Stimulated activated CD4-positive, alpha-beta T cell treated with anti-CD3 and anti-CD28 coated beads, Interleukin-1b, Interleukin-23, amount 100 ng/mL, for 4 hours (primary cell): ENCODE results near the gene CROCC.
A peak's percentile ranks its signal among the peaks of the same experiment; 100 is the strongest.
"Not testable (repeated sequence)": the region's sequence is repeated elsewhere in the genome, so short reads cannot be mapped to it uniquely, and the experiment has no call there.

Experiments
- DNase-seq, 2 donors: peaks; one replicate each; pipeline ENCODE4 v3.0.0-alpha.2; 2020; ENCODE audit warnings: low read depth in 2 of 2

Gene CROCC

DNA sequence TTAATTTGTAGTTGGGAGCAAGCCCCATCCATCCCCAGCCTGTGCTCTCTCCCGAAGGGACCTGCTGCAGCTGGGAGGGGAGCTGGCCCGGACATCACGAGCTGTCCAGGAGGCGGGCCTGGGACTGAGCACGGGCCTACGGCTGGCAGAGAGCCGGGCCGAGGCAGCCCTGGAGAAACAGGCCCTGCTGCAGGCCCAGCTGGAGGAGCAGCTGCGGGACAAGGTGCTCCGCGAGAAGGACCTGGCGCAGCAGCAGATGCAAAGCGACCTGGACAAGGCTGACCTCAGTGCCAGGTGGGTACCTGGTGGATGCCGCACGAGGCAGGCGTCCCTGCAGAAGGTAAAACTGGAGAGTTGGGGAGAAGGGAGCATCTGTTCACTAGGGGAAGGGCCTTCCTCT is 14.8 kb downstream of the CROCC start:
- DNase-seq = not testable (repeated sequence)

DNA sequence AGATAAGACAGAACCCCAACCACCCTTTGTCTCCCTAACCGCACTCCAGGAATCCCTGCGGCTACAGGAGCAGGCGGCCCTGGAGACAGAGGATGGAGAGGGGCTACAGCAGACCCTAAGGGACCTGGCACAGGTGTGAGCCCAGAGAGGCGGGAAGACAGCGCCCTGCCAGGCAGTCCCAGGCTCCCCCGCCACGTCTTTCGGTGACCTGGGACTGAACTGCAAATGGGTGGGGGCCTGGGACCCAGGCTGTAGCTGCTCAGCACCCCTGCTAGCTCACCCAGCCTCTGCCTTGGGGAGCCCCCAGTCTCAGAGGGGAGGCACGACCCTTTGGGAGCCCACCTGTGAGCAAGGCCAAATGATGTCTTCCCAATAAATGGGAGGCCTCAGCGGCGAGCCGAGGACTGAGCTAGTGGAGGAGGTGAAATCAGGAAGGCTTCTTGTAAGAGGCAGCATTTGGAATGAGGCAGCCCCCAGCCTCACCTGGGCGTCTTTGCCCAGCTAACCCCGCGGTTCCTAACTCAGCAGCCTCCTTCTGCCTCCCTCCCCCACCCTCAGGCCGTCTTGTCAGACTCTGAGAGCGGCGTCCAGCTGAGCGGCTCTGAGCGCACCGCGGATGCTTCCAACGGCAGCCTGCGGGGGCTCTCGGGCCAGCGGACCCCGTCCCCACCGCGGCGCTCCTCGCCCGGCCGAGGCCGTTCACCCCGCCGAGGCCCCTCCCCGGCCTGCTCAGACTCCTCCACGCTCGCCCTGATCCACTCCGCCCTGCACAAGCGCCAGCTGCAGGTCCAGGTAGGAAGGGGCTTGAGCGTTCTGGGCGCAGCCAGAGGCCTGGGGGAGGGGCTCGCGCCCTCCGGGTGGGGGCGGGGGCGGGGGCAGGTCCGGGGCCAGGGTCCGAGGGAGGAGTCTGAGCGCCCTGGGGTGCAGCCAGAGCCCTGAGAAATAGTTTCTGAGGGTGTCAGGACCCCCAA is 16.9 kb downstream of the CROCC start:
- no peak for DNase-seq

DNA sequence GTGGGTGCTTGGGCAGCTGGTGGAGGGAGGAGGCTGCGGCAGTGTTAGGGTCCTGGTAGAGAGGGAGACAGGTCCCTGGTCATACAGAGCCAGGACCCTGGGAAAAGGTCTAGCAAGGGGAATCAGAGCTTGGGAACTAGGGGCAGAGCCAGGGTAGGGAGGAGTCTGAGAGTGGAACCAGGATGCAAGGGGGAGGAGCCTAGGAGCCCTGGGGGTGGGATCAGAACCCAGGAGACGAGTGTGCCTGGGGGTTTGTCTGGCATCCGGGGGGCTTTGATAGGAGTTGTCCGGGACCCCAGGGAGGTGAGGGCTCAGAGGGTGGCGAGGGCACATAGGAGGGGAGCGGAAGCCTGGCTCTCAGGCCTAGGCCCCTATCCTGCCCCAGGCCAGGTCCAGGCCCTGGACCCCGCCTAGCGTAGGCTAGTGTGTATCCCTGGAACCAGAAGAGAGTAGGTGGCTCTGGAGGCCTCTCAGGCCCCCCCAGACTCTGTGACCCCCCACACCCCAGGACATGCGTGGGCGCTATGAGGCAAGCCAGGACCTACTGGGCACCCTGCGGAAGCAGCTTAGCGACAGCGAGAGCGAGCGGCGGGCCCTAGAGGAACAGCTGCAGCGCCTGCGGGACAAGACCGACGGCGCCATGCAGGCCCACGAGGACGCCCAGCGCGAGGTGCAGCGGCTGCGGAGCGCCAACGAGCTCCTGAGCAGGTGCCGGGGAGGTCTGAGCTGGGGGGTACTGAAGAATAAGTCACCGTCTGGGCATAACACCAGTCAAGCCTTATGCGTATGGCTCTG is 17.9 kb downstream of the CROCC start:
- DNase-seq = not testable (repeated sequence)

GRCh38 chr1:16944038-16944437 is 22.3 kb downstream of the CROCC start:
- DNase-seq = no peak

GRCh38 chr1:16945512-16945911 is 23.8 kb downstream of the CROCC start:
- not testable (repeated sequence) for DNase-seq

GRCh38 chr1:16946185-16946584 is 24.5 kb downstream of the CROCC start:
- DNase-seq = not testable (repeated sequence)

DNA sequence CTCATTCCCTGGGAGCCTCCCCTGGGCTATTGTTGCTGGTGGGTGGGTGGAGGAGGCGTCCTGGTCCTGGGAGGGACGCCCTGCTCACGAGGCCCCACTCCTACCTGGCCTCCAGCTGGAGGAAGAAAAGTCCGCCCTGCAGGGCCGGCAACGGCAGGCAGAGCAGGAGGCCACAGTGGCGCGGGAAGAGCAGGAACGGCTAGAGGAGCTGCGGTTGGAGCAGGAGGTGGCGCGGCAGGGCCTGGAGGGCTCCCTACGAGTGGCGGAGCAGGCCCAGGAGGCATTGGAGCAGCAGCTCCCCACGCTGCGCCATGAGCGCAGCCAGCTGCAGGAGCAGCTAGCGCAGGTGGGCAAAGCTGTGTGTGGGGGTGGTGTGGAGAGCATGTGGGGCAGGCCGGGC is 24.9 kb downstream of the CROCC start:
- no peak for DNase-seq

DNA sequence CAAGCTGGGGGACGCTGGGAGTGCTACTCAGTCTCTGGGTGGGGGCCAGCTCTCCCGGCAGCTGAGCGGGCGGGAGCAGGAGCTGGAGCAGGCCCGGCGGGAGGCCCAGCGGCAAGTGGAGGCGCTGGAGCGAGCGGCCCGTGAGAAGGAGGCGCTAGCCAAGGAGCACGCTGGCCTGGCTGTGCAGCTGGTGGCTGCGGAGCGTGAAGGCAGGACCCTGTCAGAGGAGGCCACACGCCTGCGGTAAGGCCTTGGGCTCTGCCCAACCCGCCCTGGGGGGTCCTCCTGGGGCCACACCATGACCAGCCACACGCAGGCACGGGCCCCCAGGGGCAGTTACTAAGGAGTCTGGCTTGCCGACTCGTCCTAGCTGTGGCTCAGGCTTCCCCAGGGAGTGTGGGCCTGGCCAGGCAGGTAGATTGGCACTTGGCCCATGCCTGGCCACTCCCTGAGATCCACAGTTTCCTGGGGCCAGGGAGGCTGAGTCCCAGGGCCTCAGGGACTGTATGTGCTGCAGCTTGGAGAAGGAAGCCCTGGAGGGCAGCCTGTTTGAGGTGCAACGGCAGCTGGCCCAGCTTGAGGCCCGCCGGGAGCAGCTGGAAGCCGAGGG is 26.7 kb downstream of the CROCC start:
- DNase-seq = not testable (repeated sequence)

- DNase-seq = not testable (repeated sequence)
Observed at GRCh38 chr1:16949026-16949425, 27.3 kb downstream of the CROCC start.

- not testable (repeated sequence) for DNase-seq
Observed at GRCh38 chr1:16952376-16952775, 30.6 kb downstream of the CROCC start.

- DNase-seq = no peak
Observed at GRCh38 chr1:16954579-16954978, 32.8 kb downstream of the CROCC start.

GRCh38 chr1:16955186-16955585 is 33.5 kb downstream of the CROCC start:
- no peak for DNase-seq

- DNase-seq = no peak
Observed at GRCh38 chr1:16956775-16957174, 35.0 kb downstream of the CROCC start.

- DNase-seq = no peak
Observed at GRCh38 chr1:16957731-16958130, 36.0 kb downstream of the CROCC start.

- no peak for DNase-seq
Observed at GRCh38 chr1:16958475-16958874, 36.7 kb downstream of the CROCC start.

DNA sequence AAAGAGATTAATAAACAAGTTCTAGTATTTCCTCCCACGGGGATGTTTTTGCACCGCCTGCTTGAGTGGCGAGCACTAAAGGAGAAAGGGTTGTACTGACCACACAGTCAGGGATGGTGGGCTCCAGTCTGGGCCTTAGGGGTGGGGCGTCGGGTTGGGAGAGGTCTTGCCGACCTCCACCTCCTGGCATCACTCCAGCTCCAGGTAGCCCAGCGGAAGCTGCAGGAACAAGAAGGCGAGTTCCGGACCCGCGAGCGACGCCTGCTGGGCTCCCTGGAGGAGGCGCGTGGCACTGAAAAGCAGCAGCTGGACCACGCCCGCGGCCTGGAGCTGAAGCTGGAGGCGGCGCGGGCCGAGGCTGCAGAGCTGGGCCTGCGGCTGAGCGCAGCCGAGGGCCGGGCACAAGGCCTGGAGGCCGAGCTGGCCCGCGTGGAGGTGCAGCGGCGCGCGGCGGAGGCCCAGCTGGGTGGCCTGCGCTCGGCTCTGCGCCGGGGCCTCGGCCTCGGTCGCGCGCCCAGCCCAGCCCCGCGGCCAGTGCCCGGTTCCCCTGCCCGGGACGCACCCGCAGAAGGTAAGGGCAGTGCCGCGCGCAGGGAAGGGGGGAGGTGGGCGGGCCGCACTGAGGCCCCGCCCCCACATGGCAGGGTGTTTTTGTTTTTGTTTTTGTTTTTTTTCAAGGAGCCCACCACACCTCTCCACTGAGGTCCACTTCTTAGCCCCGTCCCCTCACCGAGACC is 39.0 kb downstream of the CROCC start:
- peak; percentile 67 to 72 for DNase-seq

- no peak for DNase-seq
Observed at GRCh38 chr1:16961297-16962133, 39.8 kb downstream of the CROCC start.

- not testable (repeated sequence) for DNase-seq
Observed at GRCh38 chr1:16964169-16964568, 42.4 kb downstream of the CROCC start.

DNA sequence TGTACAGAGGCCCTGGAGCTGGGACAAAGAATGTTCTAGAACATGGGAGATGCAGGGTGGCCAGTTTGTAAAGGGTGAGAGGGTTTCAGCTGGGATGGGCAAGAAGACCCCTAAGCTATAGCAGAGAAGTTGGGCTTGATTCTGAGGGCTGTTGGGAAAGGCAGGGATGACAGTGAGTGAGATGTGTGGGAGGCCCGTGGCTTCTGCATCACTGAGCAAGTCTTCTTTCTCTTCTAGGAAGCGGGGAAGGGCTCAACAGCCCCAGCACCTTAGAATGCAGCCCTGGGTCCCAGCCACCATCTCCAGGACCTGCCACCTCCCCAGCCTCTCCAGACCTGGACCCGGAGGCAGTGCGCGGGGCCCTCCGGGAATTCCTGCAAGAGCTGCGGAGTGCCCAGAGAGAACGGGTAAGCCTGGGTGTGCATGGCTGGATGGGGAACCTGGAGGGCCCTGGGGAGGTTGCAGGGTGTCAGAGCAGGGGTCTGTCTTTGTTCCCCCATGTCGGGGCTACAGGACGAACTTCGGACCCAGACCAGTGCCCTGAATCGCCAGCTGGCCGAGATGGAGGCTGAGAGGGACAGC is 43.8 kb downstream of the CROCC start:
- no peak for DNase-seq

GRCh38 chr1:16966282-16966681 is 44.6 kb downstream of the CROCC start:
- no peak for DNase-seq
